HPDE6-E6E7 (cell line): Measurements from ENCODE around the gene PROKR2.

Source experiments
- DNase-seq: peaks from one replicate; pipeline ENCODE4 v3.0.0; 2011; ENCODE audit warnings: missing footprints; ENCODE audit errors: extremely low spot score

PROKR2 gene

DNA sequence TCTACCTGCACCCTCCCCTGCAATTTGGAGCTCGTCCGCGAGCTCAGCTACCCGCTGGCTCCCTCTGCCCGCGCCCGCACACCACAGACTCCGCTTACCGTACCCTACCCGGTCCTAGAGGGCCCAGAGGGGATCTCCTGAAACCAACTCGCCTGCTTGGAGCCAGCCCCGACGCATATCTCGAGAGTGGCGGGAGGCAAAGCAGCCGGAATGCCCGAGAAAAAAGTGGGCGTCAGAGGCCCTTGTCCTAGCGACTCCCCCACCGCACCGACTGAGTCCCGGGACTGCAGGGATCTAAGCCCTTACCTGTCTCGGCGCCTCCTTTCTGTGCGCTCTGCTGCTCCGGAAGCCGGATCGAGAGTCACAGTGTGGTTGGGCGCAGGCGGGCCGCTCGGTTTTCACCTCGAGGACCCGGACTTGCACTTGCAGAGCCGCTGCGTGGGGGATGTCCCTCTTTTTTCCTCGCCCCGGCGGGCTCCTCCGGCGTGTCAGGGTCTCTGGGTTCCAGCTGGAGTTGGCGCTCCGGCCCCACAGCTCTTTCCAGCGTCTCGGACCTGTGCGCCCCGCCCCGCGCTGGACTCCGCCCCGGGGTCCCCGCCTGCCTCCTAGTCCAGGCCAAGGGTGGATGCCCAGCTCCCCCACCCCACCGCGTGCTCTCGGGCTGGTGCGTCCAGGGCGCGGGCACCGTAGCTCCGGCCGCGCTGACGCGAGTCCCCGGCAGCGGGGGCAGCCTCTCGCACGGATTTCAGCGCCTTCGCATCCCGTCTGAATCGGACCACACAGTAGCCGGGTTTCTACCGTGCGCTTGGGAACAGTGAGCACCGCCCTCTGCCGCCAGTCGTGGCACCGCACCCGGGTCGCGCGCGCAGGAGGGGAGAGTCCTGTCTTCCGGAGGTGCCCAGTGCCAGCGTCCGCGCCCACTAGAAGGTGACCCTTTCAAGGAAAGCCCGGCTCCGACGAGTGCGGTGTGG lies at the start of gene PROKR2:
TSS of gene PROKR2 (minus strand) at position 767 of the 971 bp plus-strand sequence. CDS start 2,585 bp downstream, outside the sequence.
- DNase-seq, result no peak

- no peak for DNase-seq
These were observed 48.3 kb upstream of the PROKR2 start for GRCh38 chr20:5364997-5365597.

DNA sequence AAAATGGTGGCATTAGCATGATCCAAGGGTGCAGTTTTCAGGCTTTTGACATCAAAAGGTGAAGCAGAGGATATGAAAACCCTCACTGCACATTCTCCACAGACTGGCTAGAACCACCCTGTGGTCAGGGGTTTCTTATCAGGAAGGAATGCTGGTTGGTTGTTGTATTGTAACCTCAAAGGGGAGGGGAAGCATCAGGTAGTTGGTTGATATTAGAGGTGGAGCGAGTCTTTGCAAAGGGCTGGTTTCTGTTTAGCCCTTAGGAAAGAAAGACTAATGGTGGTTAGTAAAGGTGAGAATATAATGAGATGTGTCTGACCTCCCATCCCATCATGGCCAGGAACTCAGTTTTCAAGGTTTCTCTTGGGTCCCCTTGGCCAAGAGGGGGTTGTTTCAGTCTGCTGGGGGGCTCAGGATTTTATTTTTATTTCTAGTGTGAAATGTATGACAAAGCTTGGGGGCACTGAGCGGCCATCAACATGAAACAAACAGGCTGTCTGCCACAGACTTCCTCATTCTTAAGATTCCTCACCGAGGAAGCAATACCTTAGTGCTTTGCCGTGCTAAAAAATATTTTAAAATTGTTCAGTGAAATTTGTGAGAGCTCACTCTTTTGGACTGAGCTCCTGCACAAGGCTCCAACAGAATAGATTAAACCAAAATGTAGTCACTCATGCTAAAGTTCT lies 47.5 kb upstream of the PROKR2 start:
- no peak for DNase-seq

GRCh38 chr20:5362771-5363170 lies 46.0 kb upstream of the PROKR2 start:
- no peak for DNase-seq

GRCh38 chr20:5361176-5361575 lies 44.4 kb upstream of the PROKR2 start:
- no peak for DNase-seq

DNA sequence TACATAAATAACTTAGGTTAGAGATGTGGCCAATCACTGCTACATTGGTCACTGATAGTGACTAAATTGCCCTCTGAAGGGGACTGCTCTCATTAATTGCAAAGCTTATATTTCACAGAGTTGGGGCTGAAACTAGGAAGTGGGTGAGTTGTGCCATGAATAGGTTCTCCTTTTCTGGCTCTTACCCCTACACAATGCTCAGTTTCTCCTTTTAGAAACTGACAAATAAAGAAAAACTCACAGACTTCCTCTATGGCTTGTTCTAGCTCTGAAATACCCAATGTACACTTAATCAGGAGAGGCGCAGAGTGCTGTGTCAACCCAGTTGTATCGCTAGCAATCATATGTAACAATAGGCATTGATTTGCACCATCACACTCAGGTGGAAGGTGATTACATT lies 41.2 kb upstream of the PROKR2 start:
- no peak for DNase-seq

- DNase-seq, result no peak
These were observed 40.2 kb upstream of the PROKR2 start for GRCh38 chr20:5356941-5357340.

- no peak for DNase-seq
These were observed 38.1 kb upstream of the PROKR2 start for GRCh38 chr20:5354901-5355300.

DNA sequence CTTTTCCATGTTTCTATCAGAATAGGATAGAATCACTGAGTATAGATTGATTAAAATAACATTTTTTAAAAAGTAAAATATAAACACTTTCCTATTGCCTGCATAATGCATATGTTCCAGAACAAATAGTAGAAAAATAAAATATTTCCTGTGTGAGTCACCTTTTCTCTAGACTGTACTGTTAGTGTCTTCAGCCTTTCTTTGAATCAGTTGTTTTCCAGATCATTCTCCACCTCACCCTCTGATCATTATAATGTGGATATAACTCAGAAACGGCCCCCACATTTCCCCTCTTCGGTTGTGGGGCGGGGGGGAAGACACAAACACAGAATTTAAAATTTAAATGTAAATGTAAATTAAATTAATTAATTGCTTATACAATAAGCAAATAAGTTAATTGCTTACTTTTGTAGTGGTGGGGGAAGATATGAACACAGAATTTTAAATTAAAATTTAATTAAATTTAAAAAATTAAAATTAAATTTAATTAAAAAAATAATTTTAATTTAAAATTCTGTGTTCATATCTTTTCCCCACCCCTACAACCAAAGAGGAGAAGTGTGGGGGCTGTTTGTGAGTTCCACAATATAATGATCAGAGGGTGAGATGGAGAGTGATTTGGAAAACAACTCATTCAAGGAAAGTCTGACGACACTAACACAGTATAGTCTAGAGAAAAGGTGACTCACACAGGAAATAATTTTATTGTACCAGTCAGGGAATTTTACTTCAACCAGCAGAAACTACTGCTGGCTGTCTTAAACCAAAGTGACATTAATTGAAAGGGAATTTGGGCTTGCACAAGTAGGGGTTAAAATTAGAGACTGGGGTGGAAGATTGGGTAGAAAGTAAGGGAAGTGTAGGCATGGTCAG lies 37.1 kb upstream of the PROKR2 start:
- DNase-seq, result peak; percentile 73

DNA sequence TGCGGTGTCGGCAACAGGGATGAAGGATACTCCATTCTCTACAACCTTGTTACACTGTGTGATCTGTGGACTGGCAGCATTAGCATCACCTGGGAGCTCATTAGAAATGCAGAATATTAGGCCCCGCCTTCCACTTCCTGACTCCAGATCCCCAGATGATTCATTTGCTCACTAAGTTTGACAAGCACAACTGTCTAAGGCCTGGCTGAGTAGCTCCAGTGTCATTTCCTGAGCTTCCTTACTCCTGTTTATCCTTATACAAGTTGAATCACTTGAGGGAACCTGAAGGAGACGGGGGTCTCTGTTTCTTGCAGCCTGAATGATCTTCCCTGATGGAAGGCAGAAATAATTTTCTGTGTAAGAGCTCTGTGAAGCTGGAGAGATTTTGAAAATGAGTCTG lies 32.7 kb upstream of the PROKR2 start:
- no peak for DNase-seq

- DNase-seq, result no peak
These were observed 25.3 kb upstream of the PROKR2 start for GRCh38 chr20:5342021-5342420.

- DNase-seq, result no peak
These were observed 14.6 kb upstream of the PROKR2 start for GRCh38 chr20:5331340-5331739.

DNA sequence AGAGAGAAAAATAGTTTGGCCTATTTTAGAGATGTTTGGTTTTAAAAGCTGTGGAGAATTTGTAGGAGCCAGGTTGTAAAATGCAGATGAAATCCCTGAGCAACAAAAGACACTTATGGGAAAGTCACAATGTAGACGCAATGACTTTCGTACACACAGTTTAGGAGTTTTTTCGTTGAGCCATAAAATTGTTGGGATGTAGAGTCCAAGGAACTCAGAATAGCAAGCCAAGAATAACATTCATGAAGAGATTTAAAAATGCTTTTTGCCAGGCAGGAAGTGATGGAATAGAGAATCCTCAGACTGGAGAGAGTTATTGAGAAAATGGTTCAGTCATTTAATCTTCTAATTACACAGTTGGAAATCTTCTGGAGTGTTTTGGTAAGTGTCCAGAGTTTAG lies 11.5 kb upstream of the PROKR2 start:
- DNase-seq, result no peak

DNA sequence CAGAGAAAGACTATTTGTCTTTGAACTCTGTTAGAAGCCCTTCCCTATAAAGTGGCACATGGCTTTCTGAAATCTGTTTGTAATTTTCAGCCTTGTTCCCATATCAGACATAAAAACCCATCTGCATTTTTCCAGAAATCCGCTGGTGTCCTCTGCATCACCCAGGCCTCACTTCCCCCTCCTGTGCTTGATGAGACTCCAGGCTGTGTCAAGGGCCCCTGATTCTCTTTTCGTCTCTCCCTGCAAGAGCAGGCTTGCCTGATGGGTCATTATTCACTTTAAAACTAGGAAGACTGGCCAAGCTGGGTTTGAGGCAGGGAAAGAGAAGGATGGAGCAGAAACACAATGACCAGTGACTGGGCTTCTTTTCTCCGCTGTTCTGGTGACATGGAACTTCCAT lies 10.6 kb upstream of the PROKR2 start:
- DNase-seq, result no peak

DNA sequence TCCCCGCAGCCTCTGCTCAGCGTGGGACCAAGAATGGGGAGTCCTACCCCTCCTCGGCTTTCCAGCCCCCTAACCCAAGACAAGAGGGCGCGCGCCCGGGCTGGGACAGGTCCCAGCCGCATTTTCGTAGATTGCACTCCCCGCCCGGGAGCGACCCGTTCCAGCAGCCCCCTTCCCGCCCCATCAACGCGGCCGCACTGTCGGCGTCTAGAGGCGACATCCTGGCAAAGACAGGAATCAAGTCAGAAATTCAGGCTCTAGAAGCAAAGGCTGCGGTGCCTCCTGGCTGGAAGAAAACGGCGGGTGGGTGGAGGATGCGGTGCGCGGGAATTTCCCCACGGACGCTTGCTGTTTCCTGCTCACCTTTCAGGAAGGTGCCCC lies 957 bp downstream of the PROKR2 start:
- no peak for DNase-seq

- DNase-seq, result no peak
These were observed 2.8 kb downstream of the PROKR2 start for GRCh38 chr20:5313916-5314315.

DNA sequence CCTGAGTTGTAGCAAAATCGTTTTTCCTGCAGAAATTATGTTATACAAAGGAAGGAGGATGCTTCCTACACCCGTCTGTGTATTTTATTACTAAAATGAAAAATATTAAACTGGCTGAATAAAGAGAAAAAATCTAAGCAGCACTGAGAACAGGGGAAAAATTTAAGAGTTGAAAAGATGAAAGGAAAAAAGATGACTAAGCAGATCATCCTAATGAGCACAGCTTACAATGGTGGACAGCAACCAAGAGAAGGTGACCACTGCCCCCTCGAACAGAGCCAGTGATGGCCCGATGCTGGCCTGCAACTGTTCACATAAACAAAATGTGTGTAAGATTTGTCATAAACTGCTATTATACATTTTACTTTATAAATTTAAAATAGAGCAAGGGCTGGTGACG lies 4.2 kb downstream of the PROKR2 start:
- DNase-seq, result no peak

DNA sequence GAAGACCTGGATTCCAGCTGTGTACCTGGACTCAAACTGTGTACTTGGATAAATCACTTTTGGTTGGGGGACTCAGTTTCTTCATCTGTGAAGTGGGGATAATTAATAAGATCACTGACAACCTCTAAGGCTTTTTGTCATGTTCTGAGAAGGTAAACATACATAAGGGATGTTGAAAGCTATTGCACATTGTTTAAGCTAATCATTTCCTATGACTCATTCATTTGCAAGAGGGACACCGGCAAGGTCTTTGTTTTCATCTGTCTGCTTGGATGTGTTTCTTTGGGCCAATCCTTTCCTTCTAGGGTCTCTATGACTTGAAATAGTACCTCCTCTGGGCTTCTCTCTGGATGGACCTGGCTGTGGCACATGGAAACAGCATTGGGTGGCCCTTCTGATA lies 6.8 kb downstream of the PROKR2 start:
- peak; percentile 42 for DNase-seq

GRCh38 chr20:5298811-5299210 lies 17.9 kb downstream of the PROKR2 start:
- DNase-seq, result no peak

GRCh38 chr20:5297280-5298004 lies 19.3 kb downstream of the PROKR2 start:
- DNase-seq, result no peak

- DNase-seq, result no peak
These were observed 26.2 kb downstream of the PROKR2 start for GRCh38 chr20:5290596-5290995.
